Suprapubic skin (tissue), 4 donors: Measurements from ENCODE around the gene KIF25. TPM values are rescaled to one million over a fixed set of nuclear protein-coding genes. Genes with fewer than 3 reads are reported as not detected.

Experiments used
- DNase-seq, 2 donors: peaks; one replicate each; pipeline ENCODE4 v3.0.0-alpha.2; 2019; ENCODE audit warnings: low spot score in 2 of 2
- H3K27ac ChIP-seq: fragments of 200-600 bp; sonication (generic); one replicate; pipeline ENCODE4 v1.5.1; 2019
- H3K27me3 ChIP-seq: fragments of 200-600 bp; sonication (generic); one replicate; pipeline ENCODE4 v1.5.1; 2019
- H3K36me3 ChIP-seq: fragments of 200-600 bp; sonication (generic); one replicate; pipeline ENCODE4 v1.5.1; 2019
- H3K4me1 ChIP-seq: fragments of 200-600 bp; sonication (generic); one replicate; pipeline ENCODE4 v1.5.1; 2019
- H3K4me3 ChIP-seq: fragments of 200-600 bp; sonication (generic); one replicate; pipeline ENCODE4 v1.5.1; 2019; ENCODE audit warnings: mild to moderate bottlenecking
- H3K9me3 ChIP-seq: fragments of 200-600 bp; sonication (generic); one replicate; pipeline ENCODE4 v1.5.1; 2019
- EP300 ChIP-seq: sonication (generic); formaldehyde crosslinking; IDR thresholded peaks from one replicate; pipeline ENCODE4 v1.6.1; 2017; ENCODE audit warnings: antibody characterized with exemption
- POLR2A ChIP-seq, 2 donors: fragments of 450-650 bp; IDR thresholded peaks; one replicate each; pipeline ENCODE4 v1.6.1; 2017; ENCODE audit warnings: antibody characterized with exemption in 2 of 2, mild to moderate bottlenecking in 2 of 2, moderate library complexity in 2 of 2
- POLR2AphosphoS5 ChIP-seq, 3 donors: sonication (generic); formaldehyde crosslinking; IDR thresholded peaks; one replicate each; pipeline ENCODE4 v1.6.1; 2017; ENCODE audit warnings: antibody characterized with exemption in 3 of 3
- WGBS: methylation state at CpG from one replicate; pipeline ENCODE4 v1.1.5; 2018; 5-methylcytosine and 5-hydroxymethylcytosine counted together
- total RNA-seq, 4 donors: library from RNA; depleted of rRNA; stranded (reverse); fragments of >200 nt; gene quantifications; one replicate each; pipeline ENCODE4 v1.1.0, GENCODE V29; 2016
- TF ChIP-seq, protein P1 (sequence below), 2 donors: fragments of 200-600 bp in 1 of 2; fragments of 450-650 bp in 1 of 2; sonication (generic) in 1 of 2; IDR thresholded peaks; one replicate each; pipeline ENCODE4 v1.5.1; 2016 to 2019; ENCODE audit warnings: antibody characterized with exemption in 2 of 2, mild to moderate bottlenecking in 1 of 2, moderate library complexity in 1 of 2

The KIF25 gene
- total RNA-seq, 4 donors from 2014 or later: 0.76 TPM; not detected in 3

DNA sequence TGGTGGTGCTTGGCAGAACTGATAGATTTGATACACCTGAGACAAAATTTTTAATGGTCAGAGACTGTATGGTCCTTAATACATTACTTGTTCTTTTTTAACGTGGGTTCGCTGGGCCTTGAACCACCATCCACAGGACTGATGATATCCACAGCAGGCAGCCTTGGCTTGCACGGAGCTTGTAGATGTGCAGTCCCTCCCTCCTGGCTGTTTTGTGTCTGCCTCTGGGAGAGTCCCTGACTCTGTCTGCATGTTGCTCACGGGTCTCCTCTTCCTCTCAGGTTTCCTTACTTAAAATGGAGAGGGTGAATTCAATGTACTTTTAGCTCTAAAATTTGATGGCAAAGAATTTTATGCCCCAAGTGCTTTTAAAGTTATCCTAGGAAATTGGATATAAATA is 17.5 kb downstream of the KIF25 start:
- Histone ChIP-seq H3K4me3 (no peak overlapping the region), H3K27me3 (peaks cover 10% of the 10 kb centered on the region), H3K27ac (no peak overlapping the region), H3K4me1 (peaks cover 6% of the 10 kb centered on the region), H3K9me3 (no peaks in the 10 kb centered on the region), H3K36me3 (no peaks in the 10 kb centered on the region)
- TF ChIP-seq EP300 (no peak), POLR2AphosphoS5 (IDR thresholded peaks at IDR 0.05) (no peak)
- WGBS: 83% methylated on average over 4 of the region's 4 CpGs
- DNase-seq: no peak

DNA sequence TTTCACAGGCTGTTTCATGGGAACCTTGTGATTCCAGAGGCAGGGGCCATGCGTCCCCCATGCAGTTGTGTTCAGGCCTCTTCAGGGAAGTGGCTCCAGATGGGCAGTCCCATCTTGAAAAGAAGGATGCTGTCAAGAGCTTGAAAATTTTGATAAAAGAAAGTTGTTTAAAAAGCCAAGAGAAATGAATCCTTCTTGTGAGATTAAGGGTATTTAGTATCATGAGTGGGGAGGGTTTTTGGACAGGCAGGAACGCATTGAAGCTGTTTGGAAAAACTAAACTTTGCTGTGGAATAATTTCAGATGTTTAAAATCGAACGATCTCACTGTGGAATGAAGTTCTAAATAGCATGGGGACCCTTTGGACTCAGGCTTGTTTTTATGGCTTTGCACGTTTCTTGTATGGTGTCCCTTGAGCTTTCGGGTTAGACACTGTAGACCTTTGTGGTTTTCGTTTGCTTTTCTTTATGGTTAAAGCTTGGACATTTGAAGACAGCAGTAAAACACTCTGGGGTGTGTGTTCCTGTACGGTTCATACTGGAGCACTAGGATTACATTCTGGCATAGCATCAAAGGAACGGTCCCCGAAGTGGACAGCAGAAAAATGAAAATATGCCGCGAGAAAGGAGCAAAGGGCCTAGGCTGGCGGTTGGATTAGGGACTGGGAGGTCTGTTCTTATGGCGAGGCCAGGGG is 18.2 kb downstream of the KIF25 start:
- Histone ChIP-seq H3K4me3 (no peak overlapping the region), H3K27ac (no peak overlapping the region), H3K9me3 (no peaks in the 10 kb centered on the region), H3K36me3 (no peaks in the 10 kb centered on the region), H3K4me1 (peaks cover 6% of the 10 kb centered on the region), H3K27me3 (peaks cover 10% of the 10 kb centered on the region)
- WGBS: 78% methylated on average over 14 of the region's 14 CpGs
- TF ChIP-seq POLR2A (IDR thresholded peaks at IDR 0.05): no peak
- no peak for TF ChIP-seq EP300
- TF ChIP-seq, protein P1, sequence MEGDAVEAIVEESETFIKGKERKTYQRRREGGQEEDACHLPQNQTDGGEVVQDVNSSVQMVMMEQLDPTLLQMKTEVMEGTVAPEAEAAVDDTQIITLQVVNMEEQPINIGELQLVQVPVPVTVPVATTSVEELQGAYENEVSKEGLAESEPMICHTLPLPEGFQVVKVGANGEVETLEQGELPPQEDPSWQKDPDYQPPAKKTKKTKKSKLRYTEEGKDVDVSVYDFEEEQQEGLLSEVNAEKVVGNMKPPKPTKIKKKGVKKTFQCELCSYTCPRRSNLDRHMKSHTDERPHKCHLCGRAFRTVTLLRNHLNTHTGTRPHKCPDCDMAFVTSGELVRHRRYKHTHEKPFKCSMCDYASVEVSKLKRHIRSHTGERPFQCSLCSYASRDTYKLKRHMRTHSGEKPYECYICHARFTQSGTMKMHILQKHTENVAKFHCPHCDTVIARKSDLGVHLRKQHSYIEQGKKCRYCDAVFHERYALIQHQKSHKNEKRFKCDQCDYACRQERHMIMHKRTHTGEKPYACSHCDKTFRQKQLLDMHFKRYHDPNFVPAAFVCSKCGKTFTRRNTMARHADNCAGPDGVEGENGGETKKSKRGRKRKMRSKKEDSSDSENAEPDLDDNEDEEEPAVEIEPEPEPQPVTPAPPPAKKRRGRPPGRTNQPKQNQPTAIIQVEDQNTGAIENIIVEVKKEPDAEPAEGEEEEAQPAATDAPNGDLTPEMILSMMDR (IDR thresholded peaks at IDR 0.05): no peak
- TF ChIP-seq POLR2AphosphoS5 (IDR thresholded peaks at IDR 0.05): no peak
- DNase-seq: no peak

DNA sequence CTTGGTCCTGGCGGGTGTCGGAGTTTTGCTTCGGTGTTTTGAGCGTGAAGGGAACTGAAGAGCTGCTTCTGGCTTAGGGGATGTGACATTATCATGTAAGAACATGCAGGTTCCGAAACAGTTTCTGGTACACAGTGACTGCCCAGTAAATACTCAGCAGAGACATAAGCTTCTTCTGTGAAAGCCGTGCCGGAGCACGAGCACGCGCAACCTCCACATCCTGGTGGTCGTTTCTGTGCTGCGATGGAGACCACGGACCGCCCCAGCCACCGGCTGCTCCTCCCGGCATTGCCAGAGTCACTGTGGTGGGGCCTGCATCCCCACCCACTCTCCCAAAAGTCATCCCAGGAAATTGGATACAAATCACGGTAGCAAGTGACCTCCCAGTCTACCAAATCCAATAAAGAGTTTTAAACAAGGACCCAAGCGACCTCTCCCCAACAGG is 18.7 kb downstream of the KIF25 start:
- Histone ChIP-seq H3K27me3 (peaks cover 10% of the 10 kb centered on the region), H3K4me3 (no peak overlapping the region), H3K27ac (no peak overlapping the region), H3K36me3 (no peaks in the 10 kb centered on the region), H3K9me3 (no peaks in the 10 kb centered on the region), H3K4me1 (peaks cover 6% of the 10 kb centered on the region)
- DNase-seq: no peak
- TF ChIP-seq, protein P1 (IDR thresholded peaks at IDR 0.05): no peak
- TF ChIP-seq POLR2AphosphoS5 (IDR thresholded peaks at IDR 0.05) (no peak), EP300 (no peak), POLR2A (IDR thresholded peaks at IDR 0.05) (no peak)
- 85% methylated on average over 18 of the region's 18 CpGs for WGBS

DNA sequence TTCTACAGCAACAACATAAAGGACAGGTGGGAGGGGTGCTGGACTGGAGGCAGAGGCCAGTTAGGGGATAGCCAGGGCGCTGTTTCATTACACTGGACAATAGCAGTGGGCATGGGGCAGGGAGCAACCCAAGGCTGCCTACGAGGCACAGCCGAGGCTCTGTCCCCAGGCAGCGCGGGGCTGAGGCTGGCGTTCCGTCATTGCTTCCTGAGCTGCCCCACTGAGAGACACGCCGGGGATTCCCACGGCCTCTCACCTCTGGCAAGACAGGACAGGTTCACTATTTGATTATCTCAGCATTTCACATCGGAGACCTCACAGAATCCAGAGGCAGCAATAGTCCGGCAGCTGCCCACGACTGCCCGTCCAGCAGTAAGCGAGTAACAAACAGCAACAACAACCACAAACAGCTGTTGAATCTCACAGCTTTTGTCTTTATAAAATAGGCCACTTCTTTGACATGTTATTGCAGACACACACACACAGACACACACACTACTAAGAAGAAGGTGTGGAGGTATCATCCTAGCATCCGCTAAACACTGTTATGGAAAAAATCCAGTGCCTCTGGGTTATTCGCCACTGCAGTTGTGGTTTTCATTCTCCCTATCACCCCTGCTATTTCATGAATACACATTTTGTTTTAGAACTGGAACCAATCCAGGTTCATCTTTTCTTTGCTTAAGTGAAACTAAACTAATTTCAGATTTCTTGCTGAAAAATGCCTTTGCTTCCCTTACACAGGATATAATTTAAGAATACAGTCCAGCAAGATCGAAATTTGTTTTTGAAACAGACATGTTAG is 19.5 kb downstream of the KIF25 start:
- Histone ChIP-seq H3K4me1 (peaks cover 6% of the 10 kb centered on the region), H3K27ac (no peak overlapping the region), H3K27me3 (peaks cover 10% of the 10 kb centered on the region), H3K4me3 (no peak overlapping the region), H3K36me3 (no peaks in the 10 kb centered on the region), H3K9me3 (no peaks in the 10 kb centered on the region)
- TF ChIP-seq POLR2A (IDR thresholded peaks at IDR 0.05) (no peak), EP300 (no peak), POLR2AphosphoS5 (IDR thresholded peaks at IDR 0.05) (no peak)
- TF ChIP-seq, protein P1 (IDR thresholded peaks at IDR 0.05): no peak
- no peak for DNase-seq
- WGBS: 50% methylated on average over 18 of the region's 18 CpGs

DNA sequence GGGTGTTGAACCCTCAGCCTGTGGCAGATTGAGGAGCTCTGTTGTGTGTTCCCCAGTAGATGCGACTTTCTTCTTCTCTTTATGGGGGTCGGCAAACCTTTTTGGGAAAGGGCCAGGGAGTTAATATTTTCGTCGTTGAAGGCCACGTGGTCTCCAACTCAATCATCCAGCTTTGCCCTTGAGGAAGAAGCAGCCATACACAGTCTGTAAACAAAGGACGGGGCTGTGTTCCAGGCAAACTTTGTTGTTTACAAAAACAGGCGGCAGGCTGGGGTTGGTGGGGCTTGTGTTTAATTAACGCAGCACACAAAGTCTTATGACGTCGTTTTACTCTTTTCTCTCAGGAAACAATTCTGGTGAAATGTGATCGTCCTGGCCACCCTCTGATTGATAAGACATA is 20.2 kb downstream of the KIF25 start:
- WGBS: 67% methylated on average over 11 of the region's 11 CpGs
- Histone ChIP-seq H3K27ac (no peak overlapping the region), H3K27me3 (peaks cover 10% of the 10 kb centered on the region), H3K36me3 (no peaks in the 10 kb centered on the region), H3K9me3 (no peaks in the 10 kb centered on the region), H3K4me1 (peaks cover 6% of the 10 kb centered on the region), H3K4me3 (no peak overlapping the region)
- DNase-seq: no peak
- TF ChIP-seq, protein P1 (IDR thresholded peaks at IDR 0.05): no peak
- TF ChIP-seq POLR2A (IDR thresholded peaks at IDR 0.05): no peak
- TF ChIP-seq POLR2AphosphoS5 (IDR thresholded peaks at IDR 0.05): no peak
- no peak for TF ChIP-seq EP300
